Activated CD8-positive, alpha-beta T cell treated with anti-CD3 and anti-CD28 coated beads, Interleukin-2, amount 10 ng/mL, durations not matched to agents 7 days and 5 days (primary cell): ENCODE measurements around the gene RPLP2. TPM values are rescaled to one million over a fixed set of nuclear protein-coding genes. Genes with fewer than 3 reads are reported as not detected.

Experiments
- ATAC-seq: fragments of 150-1000 bp; cut with Tn5 transposase; one replicate; pipeline ENCODE4 v1.10.0; 2021; ENCODE audit warnings: moderate library complexity
- CTCF ChIA-PET: fragments of 350-600 bp; sonication (Branson Sonifier 250); formaldehyde crosslinking; loops from one replicate; lab custom pipeline; 2021; ENCODE audit warnings: antibody characterized with exemption; lab: Charles Lee
- POLR2A ChIA-PET: fragments of 350-600 bp; sonication (Branson Sonifier 250); formaldehyde crosslinking; loops from one replicate; lab custom pipeline; 2021; ENCODE audit warnings: antibody characterized with exemption; lab: Charles Lee
- DNase-seq: peaks from one replicate; pipeline ENCODE4 v3.0.0-alpha.2; 2020
- H3K27ac Mint-ChIP-seq: one replicate; pipeline ENCODE4 v1.8.0; 2021; ENCODE audit warnings: mild to moderate bottlenecking, mixed read lengths
- H3K27me3 Mint-ChIP-seq: one replicate; pipeline ENCODE4 v1.8.0; 2021; ENCODE audit warnings: low read depth, mixed read lengths
- H3K36me3 Mint-ChIP-seq: one replicate; pipeline ENCODE4 v1.8.0; 2021; ENCODE audit warnings: low read depth, mixed read lengths
- H3K4me1 Mint-ChIP-seq: one replicate; pipeline ENCODE4 v1.8.0; 2021; ENCODE audit warnings: low read depth, mixed read lengths
- H3K4me3 Mint-ChIP-seq: one replicate; pipeline ENCODE4 v1.8.0; 2021; ENCODE audit warnings: mild to moderate bottlenecking, mixed read lengths
- H3K9me3 Mint-ChIP-seq: one replicate; pipeline ENCODE4 v1.8.0; 2022; ENCODE audit warnings: mixed read lengths; ENCODE audit not compliant: insufficient read depth
- total RNA-seq, 2 experiments: library from RNA; stranded (reverse); gene quantifications; one replicate each; pipeline ENCODE4 v1.2.3, GENCODE V29; 2021

RPLP2 gene
- total RNA-seq, result 1,000 to 10,000 TPM; 2,268 to 2,338 TPM

DNA sequence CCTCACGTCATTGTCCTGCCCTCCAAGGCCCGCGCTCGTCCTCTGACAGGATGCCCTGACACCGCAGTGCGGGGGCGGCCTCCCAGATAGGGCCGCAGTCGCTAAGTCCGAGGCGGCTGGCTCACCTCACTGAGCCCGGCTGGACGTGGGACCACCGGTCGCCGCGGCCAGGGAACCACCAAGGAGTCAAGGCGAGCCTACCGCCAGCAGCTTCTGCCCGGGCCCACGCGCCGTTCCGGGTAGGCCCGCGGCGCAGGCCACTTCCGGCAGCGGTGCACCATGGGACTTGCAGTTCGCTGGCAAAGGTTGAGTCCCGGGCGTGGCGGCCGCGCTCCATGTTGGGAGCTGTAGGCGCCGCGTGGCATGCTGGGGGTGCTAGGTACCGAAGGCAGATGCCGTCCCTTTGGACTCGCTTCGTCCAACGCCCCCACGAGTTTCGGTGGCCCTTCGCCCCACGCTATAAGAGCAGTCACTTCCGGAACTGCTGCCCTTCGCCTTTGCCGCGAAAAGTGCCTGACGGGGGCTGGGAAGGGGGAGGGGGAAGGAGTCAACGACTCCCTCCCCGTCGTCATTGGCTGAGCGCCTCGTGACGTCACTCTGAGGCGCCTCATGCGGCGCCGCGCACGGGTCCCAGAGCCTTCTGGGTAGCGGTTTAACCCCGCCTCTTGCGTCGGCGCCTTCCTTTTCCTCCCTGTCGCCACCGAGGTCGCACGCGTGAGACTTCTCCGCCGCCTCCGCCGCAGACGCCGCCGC is at the start of gene RPLP2:
Gene RPLP2 (plus strand): TSS at position 681 of the 753 bp plus-strand sequence. CDS start 268 bp downstream, outside the sequence.
- H3K27ac Mint-ChIP-seq, result peak within 1 kb of the TSS; percentile 97
- H3K36me3 Mint-ChIP-seq, result peaks cover 39% of the 10 kb centered on the region
- H3K4me1 Mint-ChIP-seq, result peaks cover 45% of the 10 kb centered on the region
- no peaks in the 10 kb centered on the region for H3K27me3 Mint-ChIP-seq
- ChIA-PET POLR2A (interaction anchor here (0.6 to 2.3 kb wide), 9 partner anchors 10 to 83 kb away, joined by 3 to 27 read pairs (median 6); partner anchors contain the start of genes PNPLA2 and TSPAN4), CTCF (interaction anchor here (0.5 to 1.9 kb wide), 5 partner anchors 10 to 231 kb away, joined by 3 to 5 read pairs (median 3); partner anchors contain the start of genes CD151 and TSPAN4)
- peak within 1 kb of the TSS; percentile 93 for H3K4me3 Mint-ChIP-seq
- no peaks in the 10 kb centered on the region for H3K9me3 Mint-ChIP-seq
- DNase-seq, result peak; percentile 98
- peak; percentile 85 for ATAC-seq

DNA sequence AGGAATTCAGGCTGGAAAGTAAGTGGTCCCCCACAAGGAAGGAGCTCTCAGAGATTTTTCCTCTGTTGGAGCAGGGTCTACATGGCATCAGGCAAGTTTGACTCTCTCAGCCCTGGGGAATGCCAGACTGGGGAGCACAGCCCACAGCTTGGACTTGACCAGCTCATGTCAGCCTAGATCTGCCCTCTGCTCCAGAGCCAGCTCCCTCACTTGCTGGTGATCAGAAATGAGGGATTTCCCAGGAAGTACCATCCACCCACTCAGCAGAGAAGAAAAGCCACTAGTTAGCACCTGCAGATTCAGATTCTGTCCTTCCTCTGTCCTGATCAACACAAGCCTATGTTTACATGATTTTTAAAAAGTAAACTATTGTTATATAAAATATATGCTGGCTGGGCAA is 49.5 kb upstream of the RPLP2 start:
- POLR2A ChIA-PET, result interaction anchor here (0.9 kb wide), 1 partner anchor 12 kb away, joined by 3 read pairs; no protein-coding TSS in a partner anchor
- CTCF ChIA-PET, result interaction anchor here (1.4 kb wide), 1 partner anchor 12 kb away, joined by 4 read pairs; the partner anchor contains the start of gene TALDO1
- DNase-seq (no peak), ATAC-seq (no peak)
- Mint-ChIP-seq H3K36me3 (peaks cover 57% of the 10 kb centered on the region), H3K27ac (peak overlapping the region; percentile 46), H3K9me3 (no peaks in the 10 kb centered on the region), H3K4me1 (peaks cover 2% of the 10 kb centered on the region), H3K27me3 (no peaks in the 10 kb centered on the region), H3K4me3 (no peak overlapping the region)

DNA sequence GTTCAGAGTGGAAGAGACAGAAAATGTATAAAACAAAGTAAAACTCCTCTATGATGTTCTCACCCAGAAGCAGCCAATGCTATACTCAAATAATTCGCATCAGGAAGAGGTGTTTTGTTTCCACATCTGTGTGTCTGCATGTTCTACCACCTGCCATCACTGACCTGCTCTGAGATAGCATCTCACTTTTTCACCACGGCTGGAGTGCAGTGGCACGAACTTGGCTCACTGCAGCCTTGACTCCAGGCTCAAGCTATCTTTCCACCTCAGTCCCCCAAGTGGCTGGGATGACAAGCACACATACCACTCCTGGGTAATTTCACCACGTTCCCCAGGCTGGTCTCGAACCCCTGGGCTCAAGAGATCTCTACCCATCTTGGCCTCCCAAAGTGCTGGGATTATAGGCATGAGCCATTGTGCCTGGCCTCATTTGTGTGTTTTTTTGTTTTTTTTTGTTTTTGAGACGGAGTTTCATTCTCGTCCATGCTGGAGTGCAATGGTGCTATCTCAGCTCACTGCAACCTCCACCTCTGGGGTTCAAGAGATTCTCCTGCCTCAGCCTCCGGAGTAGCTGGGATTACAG is 48.1 kb upstream of the RPLP2 start:
- CTCF ChIA-PET, result interaction anchor here (1.3 kb wide), 1 partner anchor 14 kb away, joined by 3 read pairs; no protein-coding TSS in a partner anchor

DNA sequence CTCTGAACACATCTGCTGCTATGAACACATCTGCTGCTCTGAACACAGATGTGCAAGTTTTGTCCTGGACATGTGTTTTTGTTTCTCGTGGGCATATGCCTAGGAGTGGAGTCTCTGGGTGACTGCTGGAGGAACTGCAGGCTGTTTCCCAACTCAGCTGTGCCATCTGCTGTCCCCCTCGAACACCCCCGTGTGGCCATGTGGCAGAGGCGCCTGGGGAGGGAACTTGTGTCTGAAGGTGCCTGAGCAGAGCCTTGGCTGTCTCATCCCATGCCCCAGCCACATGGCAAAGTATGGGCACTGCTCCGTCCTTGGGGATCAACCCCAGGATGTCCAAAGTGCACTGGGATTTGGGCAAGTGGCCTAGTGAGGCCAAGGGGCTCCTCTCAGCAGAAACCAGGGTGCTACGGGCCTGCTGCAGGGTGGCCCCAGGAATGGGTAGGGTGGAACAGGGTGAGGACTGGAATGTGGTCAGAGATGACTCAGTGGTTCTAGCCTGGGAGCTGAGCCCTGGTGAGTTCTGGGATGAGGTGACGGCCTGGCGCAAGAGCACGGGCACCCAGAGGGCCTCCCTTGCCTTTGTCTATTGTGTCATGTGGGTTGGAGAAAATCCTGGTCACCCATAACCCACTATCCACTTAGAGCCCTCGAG is 47.2 kb upstream of the RPLP2 start:
- ChIA-PET CTCF (interaction anchor here (1.3 kb wide), 1 partner anchor 15 kb away, joined by 3 read pairs; no protein-coding TSS in a partner anchor), POLR2A (no interaction called here)
- Mint-ChIP-seq H3K27ac (no peak overlapping the region), H3K27me3 (no peaks in the 10 kb centered on the region), H3K36me3 (peaks cover 53% of the 10 kb centered on the region), H3K9me3 (no peaks in the 10 kb centered on the region), H3K4me1 (peaks cover 2% of the 10 kb centered on the region), H3K4me3 (no peak overlapping the region)
- ATAC-seq, result peak; percentile 40
- peak; percentile 42 for DNase-seq

More for the DNA sequence above, 48.1 kb upstream of the RPLP2 start:
- H3K4me3 Mint-ChIP-seq, result no peak overlapping the region
- DNase-seq, result no peak
- no peaks in the 10 kb centered on the region for H3K9me3 Mint-ChIP-seq
- H3K27me3 Mint-ChIP-seq, result no peaks in the 10 kb centered on the region
- H3K4me1 Mint-ChIP-seq, result peaks cover 2% of the 10 kb centered on the region
- no peak for ATAC-seq
- H3K36me3 Mint-ChIP-seq, result peaks cover 58% of the 10 kb centered on the region
- POLR2A ChIA-PET, result interaction anchor here (0.5 kb wide), 1 partner anchor 34 kb away, joined by 3 read pairs; no protein-coding TSS in a partner anchor
- H3K27ac Mint-ChIP-seq, result peak overlapping the region; percentile 20

DNA sequence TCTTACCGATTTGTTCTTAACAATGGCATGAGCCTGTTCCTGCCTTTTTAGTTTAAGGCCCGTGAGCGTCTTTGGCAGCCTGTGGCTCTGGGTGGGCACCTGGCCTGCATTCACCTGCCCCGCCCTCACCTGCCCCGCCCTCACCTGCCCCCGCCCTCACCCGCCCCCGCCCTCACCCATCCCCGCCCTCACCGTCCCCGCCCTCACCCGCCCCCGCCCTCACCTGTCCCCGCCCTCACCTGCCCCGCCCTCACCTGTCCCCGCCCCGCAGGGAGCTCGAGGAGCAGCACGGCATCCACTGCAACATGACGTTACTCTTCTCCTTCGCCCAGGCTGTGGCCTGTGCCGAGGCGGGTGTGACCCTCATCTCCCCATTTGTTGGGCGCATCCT is 46.7 kb upstream of the RPLP2 start:
- no peak overlapping the region for H3K27ac Mint-ChIP-seq
- no peak for DNase-seq
- no peaks in the 10 kb centered on the region for H3K9me3 Mint-ChIP-seq
- H3K4me3 Mint-ChIP-seq, result no peak overlapping the region
- H3K4me1 Mint-ChIP-seq, result peaks cover 2% of the 10 kb centered on the region
- peaks cover 50% of the 10 kb centered on the region for H3K36me3 Mint-ChIP-seq
- H3K27me3 Mint-ChIP-seq, result no peaks in the 10 kb centered on the region
- ChIA-PET CTCF (interaction anchor here (0.9 kb wide), 1 partner anchor 15 kb away, joined by 3 read pairs; no protein-coding TSS in a partner anchor), POLR2A (no interaction called here)
- no peak for ATAC-seq

DNA sequence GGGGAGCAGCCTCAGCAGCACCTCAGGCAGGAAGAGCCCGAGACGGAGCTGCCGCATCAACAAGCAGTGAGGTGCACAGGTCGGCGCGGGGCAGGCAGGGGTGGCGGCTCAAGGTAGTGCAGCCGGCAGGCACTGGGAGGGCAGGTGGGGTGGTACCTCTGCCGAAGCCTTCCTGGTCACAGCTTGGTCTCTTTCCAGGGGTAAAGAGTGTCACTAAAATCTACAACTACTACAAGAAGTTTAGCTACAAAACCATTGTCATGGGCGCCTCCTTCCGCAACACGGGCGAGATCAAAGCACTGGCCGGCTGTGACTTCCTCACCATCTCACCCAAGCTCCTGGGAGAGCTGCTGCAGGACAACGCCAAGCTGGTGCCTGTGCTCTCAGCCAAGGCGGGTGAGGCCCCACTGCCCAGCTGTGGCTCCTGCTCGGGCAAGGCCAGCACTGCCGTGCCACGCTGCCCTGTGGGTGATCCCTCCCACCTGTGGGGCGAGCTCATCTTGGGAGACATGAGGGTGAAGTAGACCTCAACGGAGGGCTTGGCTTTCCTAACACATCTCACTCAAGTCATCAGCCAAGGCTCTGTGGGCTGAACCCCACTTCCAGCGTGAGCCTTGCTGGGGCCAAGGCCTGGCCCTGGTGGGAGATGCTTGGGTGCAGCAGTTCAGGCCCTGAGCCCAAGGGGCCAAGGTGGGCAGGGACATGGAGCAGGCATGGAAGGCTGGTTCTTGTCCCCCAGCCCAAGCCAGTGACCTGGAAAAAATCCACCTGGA is 46.0 kb upstream of the RPLP2 start:
- no peaks in the 10 kb centered on the region for H3K9me3 Mint-ChIP-seq
- peaks cover 2% of the 10 kb centered on the region for H3K4me1 Mint-ChIP-seq
- no peak overlapping the region for H3K4me3 Mint-ChIP-seq
- ChIA-PET POLR2A (no interaction called here), CTCF (interaction anchor here (0.9 kb wide), 1 partner anchor 15 kb away, joined by 3 read pairs; no protein-coding TSS in a partner anchor)
- peaks cover 48% of the 10 kb centered on the region for H3K36me3 Mint-ChIP-seq
- DNase-seq, result no peak
- no peak overlapping the region for H3K27ac Mint-ChIP-seq
- no peak for ATAC-seq
- no peaks in the 10 kb centered on the region for H3K27me3 Mint-ChIP-seq

DNA sequence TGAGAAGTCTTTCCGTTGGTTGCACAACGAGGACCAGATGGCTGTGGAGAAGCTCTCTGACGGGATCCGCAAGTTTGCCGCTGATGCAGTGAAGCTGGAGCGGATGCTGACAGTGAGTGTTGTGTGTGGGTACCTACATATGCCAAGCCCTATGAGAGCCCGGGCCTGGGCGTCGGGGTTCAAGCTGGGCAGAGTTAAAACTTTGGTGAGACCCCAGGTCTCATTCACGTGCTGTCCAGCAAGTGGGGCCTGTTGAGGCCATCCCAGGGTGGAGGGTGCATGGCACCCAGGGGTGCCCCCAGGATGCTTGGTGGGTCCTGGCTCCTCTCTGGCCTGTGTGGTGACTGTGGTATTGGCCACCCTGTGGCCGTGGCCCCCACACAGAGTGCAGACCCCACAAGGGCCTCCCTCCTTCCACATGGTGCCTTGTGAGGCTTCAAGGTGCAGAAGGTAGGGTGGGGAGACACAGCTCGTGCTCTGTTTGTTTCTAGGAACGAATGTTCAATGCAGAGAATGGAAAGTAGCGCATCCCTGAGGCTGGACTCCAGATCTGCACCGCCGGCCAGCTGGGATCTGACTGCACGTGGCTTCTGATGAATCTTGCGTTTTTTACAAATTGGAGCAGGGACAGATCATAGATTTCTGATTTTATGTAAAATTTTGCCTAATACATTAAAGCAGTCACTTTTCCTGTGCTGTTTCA is 45.3 kb upstream of the RPLP2 start:
- Mint-ChIP-seq H3K9me3 (no peaks in the 10 kb centered on the region), H3K27ac (no peak overlapping the region), H3K27me3 (no peaks in the 10 kb centered on the region), H3K4me3 (no peak overlapping the region), H3K36me3 (peaks cover 48% of the 10 kb centered on the region), H3K4me1 (peaks cover 2% of the 10 kb centered on the region)
- DNase-seq (no peak), ATAC-seq (no peak)
- CTCF ChIA-PET, result interaction anchor here (1.0 kb wide), 1 partner anchor 38 kb away, joined by 4 read pairs; no protein-coding TSS in a partner anchor
- POLR2A ChIA-PET, result no interaction called here

DNA sequence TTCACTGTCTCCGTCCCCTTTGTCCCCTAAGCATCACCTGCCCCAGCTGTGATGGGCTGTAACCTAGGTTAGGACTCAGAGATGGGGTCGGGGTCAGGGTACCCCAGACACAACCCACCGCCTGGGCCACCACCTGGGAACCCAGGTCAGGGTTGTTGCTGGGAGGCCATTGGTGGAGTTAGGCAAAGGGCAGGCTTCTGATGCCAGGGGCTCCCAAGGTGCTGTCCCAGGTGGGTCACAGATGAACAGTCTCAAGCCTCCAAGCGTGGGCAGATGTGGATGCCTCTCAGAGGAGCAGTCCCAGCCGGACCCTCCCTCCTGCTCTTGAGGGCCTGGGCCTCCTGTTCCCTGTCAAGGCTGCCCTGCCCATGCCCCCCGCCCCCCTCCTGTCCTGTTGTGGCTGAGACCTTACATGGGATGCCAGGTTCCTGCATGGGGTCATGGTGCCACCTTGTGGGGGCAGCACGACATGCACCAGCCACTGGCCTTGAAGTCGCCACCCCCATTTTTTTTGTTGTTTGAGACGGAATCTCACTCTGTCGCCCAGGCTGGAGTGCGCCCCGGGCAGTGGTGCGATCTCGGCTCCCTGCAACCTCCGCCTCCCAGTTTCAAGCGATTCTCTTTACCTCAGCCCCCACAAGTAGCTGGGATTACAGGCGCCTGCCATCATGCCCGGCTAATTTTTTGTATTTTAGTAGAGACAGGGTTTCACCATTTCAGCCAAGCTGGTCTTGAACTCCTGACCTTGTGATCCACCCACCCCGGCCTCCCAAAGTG is 44.6 kb upstream of the RPLP2 start:
- Mint-ChIP-seq H3K27ac (peak overlapping the region; percentile 30), H3K27me3 (no peaks in the 10 kb centered on the region), H3K4me1 (peaks cover 2% of the 10 kb centered on the region), H3K9me3 (no peaks in the 10 kb centered on the region), H3K36me3 (peaks cover 43% of the 10 kb centered on the region), H3K4me3 (no peak overlapping the region)
- ChIA-PET POLR2A (no interaction called here), CTCF (interaction anchor here (0.8 to 1.1 kb wide), 3 partner anchors 11 to 39 kb away, joined by 3 to 4 read pairs (median 3); no protein-coding TSS in a partner anchor)
- DNase-seq, result peak; percentile 77
- peak; percentile 70 for ATAC-seq

DNA sequence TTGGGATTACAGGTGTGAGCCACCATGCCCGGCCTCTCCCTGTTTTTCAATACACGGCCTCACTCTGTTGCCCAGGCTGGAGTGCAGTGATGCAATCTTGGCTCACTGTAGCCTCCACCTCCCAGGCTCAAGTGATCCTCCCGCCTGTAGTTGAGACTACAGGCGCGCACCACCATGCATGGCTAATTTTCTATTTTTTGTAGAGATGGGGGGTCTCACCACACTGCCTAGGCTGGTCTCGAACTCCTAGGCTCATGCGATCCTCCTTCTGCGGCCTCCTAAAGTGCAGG is 44.0 kb upstream of the RPLP2 start:
- ATAC-seq (no peak), DNase-seq (no peak)
- POLR2A ChIA-PET, result no interaction called here
- CTCF ChIA-PET, result interaction anchor here (0.8 to 1.1 kb wide), 2 partner anchors 11 to 17 kb away, joined by 3 read pairs; no protein-coding TSS in a partner anchor
- Mint-ChIP-seq H3K4me1 (peaks cover 2% of the 10 kb centered on the region), H3K27me3 (no peaks in the 10 kb centered on the region), H3K4me3 (no peak overlapping the region), H3K27ac (no peak overlapping the region), H3K9me3 (no peaks in the 10 kb centered on the region), H3K36me3 (peaks cover 45% of the 10 kb centered on the region)
